Ramos (cell line): ENCODE measurements around the gene TOX3.

ENCODE experiments used
- in situ Hi-C: fragments of 300-500 bp; cut with MboI; formaldehyde crosslinking; loops from one replicate; pipeline ENCODE4 v1.14.3; 2022; ENCODE audit warnings: low sequenced_read_pairs; ENCODE audit not compliant: unreplicated experiment

Gene TOX3

GRCh38 chr16:52540910-52541309 lies 6.0 kb downstream of the TOX3 start:
- in situ Hi-C loops: no loop called here

DNA sequence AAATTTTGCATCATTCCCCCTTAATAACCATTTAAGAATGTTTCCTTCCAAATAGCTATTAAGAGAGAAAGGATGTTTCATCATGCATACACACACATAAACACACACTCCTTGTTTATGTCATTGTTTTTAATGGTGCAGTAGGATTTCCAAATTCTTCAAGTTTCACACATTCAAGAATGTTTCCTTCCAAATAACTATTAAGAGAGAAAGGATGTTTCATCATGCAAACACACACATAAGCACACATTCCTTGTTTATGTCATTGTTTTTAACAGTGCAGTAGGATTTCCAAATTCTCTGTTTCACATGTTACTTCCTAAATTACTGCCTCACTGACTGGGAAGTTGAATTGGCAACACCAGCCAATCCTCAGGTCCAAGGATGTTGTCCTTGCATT lies 7.8 kb downstream of the TOX3 start:
- in situ Hi-C loops: no loop called here

GRCh38 chr16:52538511-52538910 lies 8.4 kb downstream of the TOX3 start:
- in situ Hi-C loops: no loop called here

DNA sequence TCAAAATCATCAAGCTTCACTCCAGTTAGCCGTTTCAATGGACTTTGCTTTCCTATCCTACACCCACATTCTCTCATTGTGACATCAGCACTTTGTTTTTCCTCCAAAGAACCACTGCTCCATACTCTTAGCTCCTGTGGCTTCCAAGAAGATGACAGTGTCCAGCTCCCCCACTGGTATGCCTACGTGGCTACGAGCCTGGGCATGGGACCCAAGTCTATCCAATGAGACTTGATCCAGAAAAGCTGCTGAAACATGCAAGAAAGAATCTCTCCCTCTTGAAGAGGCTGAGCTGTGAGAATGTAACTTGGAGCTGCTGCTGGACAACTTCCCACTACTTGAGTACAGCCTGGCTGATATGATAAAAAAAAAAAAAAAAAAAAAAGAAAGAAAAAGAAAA lies 9.4 kb downstream of the TOX3 start:
- in situ Hi-C loops: no loop called here

DNA sequence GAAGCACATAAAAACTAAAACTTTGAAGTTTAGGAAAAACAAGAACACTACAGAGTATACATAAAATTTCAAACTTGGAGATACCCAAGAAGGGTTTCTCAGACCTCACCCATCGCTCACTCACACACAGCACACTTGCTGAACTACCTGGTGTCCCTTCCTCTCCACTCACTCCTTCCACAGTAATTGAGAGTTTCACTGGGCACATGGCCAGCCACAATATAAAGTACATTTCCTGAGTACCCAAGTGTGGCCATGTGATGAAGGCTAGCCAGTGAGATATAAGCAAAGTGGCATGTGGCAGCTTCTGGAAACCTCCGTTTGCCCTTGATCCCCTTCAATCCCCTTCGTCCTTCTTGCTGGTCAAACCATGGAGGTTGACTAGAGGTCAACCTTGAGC lies 11.9 kb downstream of the TOX3 start:
- in situ Hi-C loops: no loop called here

- in situ Hi-C loops: no loop called here
Measured at GRCh38 chr16:52533296-52533695, 13.6 kb downstream of the TOX3 start.

GRCh38 chr16:52532384-52532783 lies 14.6 kb downstream of the TOX3 start:
- in situ Hi-C loops: no loop called here

DNA sequence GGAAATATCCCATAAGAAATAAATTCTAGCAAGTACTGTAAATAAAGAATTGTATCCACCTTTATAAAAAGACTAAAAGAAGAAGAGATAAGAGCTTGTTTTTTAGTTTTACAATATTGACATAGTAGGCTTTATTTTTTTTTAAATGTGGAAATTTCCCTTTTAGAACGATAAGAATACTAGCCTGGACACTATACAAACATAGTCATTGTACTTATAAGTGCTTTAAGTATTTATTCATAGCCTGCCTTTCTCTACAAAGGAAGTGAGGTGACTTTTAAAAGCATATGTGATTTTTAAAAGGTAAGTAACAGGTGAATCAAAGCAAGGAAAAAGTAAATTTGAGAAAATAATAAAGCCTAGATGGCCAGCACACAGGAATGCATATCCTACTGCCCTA lies 17.7 kb downstream of the TOX3 start:
- in situ Hi-C loops: no loop called here

DNA sequence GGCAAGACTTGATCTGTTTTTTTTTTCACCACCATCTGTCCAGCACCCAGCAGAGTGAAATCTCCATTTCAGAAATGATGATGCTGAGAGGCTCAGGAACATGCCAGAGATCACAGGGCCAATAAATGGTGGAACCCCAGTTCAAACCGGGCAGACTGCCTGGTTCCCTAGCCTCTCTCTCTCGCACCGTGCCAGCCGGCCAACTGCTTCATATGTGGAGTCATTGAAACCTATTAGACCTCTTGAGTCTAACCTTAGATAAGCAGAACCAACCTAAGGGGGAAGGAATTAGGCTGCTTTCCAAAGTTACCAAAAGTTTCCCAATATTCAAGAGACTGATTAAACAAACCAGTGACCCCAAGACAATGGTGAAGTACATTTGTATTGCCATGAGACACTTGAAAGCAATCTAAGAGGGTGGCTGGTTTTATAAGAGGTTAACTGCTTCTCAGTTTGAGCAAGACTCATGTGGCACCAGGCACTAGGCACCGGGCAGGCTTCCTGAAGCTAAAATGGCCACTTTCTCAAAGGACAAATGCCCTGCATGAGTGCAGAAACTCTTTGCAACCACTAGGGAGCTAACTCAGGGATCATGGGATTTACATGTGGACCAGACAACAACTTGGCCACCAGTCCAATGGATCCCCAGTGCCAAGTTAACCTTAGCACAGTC lies 18.4 kb downstream of the TOX3 start:
- in situ Hi-C loops: no loop called here

DNA sequence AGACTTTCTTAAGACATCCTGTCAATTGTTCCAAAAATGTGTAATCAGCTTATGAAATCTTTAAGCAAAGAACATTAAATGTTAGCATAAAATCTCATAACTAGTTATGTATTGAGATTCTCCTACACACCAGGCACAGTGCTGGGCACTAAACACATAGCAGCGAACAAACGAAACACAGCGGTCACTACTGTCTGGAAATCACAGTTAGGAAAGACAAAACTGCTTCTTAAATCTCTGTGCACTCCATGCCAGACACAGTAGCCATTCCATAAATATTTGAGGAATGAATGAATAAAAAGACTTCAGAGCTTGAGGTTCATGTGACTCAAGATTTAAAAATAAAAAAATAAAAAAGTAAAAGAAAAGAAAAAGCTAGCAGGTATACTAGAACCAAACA lies 20.1 kb downstream of the TOX3 start:
- in situ Hi-C loops: no loop called here

GRCh38 chr16:52526116-52526828 lies 20.7 kb downstream of the TOX3 start:
- in situ Hi-C loops: no loop called here

- in situ Hi-C loops: no loop called here
Measured at GRCh38 chr16:52521570-52521969, 25.4 kb downstream of the TOX3 start.

- in situ Hi-C loops: no loop called here
Measured at GRCh38 chr16:52518884-52519283, 28.1 kb downstream of the TOX3 start.

DNA sequence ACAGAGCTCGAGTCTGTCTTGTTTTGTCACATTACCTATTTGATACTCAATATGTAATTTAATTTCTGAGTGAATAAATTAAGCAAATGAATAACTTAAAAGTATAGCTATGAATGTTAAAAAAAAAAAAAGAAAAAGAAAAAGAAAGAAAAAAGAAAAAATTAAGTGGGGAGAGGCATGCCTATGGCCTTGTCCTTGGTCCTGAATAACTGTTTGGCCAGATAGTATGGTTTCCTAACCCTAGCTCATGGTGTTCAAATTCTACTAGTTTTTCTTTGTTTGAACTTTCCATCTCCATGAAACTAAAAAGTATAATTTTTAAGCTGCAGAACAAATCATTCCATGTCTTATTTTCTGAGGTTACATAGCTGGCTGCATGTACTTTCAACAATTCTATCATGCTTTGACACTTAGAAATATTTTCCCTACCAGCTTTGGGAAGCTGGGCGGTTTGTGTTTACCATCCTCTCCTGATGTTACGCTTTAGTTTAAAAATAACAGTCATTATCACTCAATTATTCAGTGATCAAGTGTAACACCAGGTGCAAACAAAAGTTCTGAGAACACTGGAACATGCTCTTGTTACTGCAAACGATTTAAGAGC lies 31.8 kb downstream of the TOX3 start:
- in situ Hi-C loops: no loop called here

DNA sequence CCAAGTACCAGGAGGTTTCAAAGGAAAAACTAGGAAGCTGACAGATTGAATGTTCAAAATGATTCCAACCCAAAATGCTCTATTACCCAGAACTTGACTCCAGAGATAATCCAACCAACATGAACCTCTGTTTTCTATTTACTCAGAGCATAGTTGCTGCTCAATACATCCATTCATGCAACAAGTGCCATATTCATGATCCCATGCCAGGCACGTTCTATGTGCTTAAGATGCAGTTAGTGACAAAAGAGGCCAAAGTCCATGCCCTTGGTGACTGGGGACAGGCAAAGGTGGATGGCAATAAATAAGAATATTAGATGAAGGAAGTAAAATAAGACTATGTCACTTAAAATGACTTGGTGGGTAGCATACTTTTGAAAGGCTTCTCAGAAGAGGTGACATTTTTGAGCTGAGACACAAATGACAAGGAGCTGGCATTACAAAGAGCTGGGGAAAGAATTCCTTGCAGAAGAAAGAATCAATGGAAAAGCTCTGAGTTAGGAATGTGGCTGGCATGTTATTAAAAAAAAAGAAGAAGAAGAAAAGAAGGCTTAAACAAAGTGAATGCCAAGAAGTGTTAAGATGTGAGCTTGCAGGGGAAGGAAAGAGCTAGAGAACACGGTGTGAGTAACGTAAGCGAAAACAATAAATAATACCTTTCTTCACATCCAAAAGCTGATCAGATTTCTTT lies 34.5 kb downstream of the TOX3 start:
- in situ Hi-C loops: no loop called here

GRCh38 chr16:52501746-52502145 lies 45.2 kb downstream of the TOX3 start:
- in situ Hi-C loops: no loop called here

GRCh38 chr16:52500963-52501362 lies 46.0 kb downstream of the TOX3 start:
- in situ Hi-C loops: no loop called here

DNA sequence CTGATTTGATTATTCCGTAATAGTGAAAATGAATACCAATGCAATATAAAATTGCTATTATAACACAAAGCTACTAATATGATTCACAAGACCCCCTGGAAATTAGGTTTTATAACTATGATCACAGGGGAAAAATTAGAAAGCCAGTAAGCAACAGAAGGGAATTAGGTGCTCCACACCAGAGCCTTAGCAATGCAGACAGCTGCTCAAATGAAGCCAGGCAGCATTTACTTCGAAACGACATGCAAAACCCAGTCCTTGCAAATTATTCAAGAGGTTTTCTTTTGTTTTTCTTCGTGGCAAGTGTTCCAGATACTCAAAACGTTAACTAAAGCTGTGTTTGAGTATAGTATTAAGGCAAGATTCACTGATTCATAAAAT lies 47.9 kb downstream of the TOX3 start:
- in situ Hi-C loops: no loop called here

- in situ Hi-C loops: no loop called here
Measured at GRCh38 chr16:52498328-52499059, 48.4 kb downstream of the TOX3 start.

DNA sequence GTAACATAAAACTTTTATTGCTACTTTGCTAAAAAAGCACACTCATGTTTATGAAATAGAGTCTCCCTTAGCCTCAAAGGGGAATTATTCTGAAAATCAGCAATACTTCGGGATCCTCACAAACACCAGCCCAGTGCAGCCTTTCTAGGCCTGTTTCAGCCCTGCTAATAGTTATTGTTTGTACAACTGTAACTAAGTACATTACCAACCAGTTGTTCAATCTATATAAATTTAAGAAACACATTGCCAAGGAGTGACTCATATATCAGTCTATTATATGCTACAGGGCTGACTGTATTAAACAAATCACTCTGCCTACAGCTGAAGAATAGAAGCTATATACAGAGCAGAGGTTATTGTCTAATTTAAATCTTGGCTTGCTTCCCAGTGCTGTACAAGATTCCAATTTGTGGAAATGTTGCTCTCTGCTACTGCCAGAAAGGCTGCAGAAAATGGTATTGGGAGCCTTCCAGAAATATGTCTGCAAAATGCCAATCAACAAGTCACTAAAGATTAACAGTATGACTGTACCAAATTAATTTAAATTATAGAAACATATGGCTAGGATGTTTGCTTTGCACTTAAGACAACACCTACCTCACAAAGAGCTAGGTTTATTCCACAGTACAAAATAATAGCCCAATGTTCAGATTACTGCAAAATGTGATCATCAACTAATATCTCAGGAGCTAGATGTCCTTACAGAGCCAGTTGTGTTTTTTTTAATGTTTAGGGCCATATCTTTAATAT lies 49.7 kb downstream of the TOX3 start:
- in situ Hi-C loops: no loop called here
